Measurements from ENCODE around the gene SAMD1. TPM values are rescaled to one million over a fixed set of nuclear protein-coding genes. Genes with fewer than 3 reads are reported as not detected.

Gene SAMD1
- total and polyA plus RNA-seq, 2 donors from 2014 or later, result 23.3 to 28.3 TPM

- no peak for FAIRE-seq
- peak overlapping the region; percentile 92 to 94 for H3K27ac ChIP-seq (ENCODE audit: low read depth in 2 of 2, low read length in 2 of 2)
- H3K9ac ChIP-seq (ENCODE audit: low read length in 3 of 3), result peak overlapping the region; percentile 0 to 90 (median 34)
- peaks cover 0 to 9% (median 4%) of the 10 kb centered on the region in 3 donors for H3K4me1 ChIP-seq (ENCODE audit: control insufficient read depth in 2 of 3, insufficient read depth in 2 of 3, low read depth in 1 of 3, low read length in 3 of 3)
- no peaks in the 10 kb centered on the region for H3K9me3 ChIP-seq (ENCODE audit: control insufficient read depth in 2 of 3, insufficient read depth in 1 of 3, low read length in 3 of 3)
- H3K4me3 ChIP-seq (ENCODE audit: low read length in 3 of 3), result peak overlapping the region; percentile 68 to 85 (median 75)
- H3K36me3 ChIP-seq (ENCODE audit: control insufficient read depth in 2 of 3, insufficient read depth in 3 of 3, low read length in 3 of 3), result no peaks in the 10 kb centered on the region
- TF ChIP-seq CTCF (IDR thresholded peaks at IDR 0.05; ENCODE audit: borderline replicate concordance, extremely low read depth, insufficient read depth), result no peak
- H3K27me3 ChIP-seq (ENCODE audit: control insufficient read depth, insufficient read depth, low read length), result no peaks in the 10 kb centered on the region
- intact Hi-C loops (cut with DNase I), result no loop called here
- DNase-seq, result peak in 2 of 5 donors; percentile 88 to 92
Measured at GRCh38 chr19:14081797-14082674, 8.5 kb downstream of the SAMD1 start.

- peak overlapping the region; percentile 75 to 88 (median 85) for H3K4me3 ChIP-seq (ENCODE audit: low read length in 3 of 3)
- H3K9me3 ChIP-seq (ENCODE audit: control insufficient read depth in 2 of 3, insufficient read depth in 1 of 3, low read length in 3 of 3), result no peaks in the 10 kb centered on the region
- FAIRE-seq (peak; percentile 99), DNase-seq (peak; percentile 99 to 100 (median 100))
- H3K36me3 ChIP-seq (ENCODE audit: control insufficient read depth in 2 of 3, insufficient read depth in 3 of 3, low read length in 3 of 3), result no peaks in the 10 kb centered on the region
- H3K27ac ChIP-seq (ENCODE audit: low read depth in 2 of 2, low read length in 2 of 2), result peak overlapping the region; percentile 92 to 94
- peaks cover 0 to 9% (median 4%) of the 10 kb centered on the region in 3 donors for H3K4me1 ChIP-seq (ENCODE audit: control insufficient read depth in 2 of 3, insufficient read depth in 2 of 3, low read depth in 1 of 3, low read length in 3 of 3)
- TF ChIP-seq CTCF (IDR thresholded peaks at IDR 0.05; ENCODE audit: borderline replicate concordance, extremely low read depth, insufficient read depth), result no peak
- peak overlapping the region; percentile 79 to 95 (median 91) for H3K9ac ChIP-seq (ENCODE audit: low read length in 3 of 3)
- intact Hi-C loops (cut with DNase I), result no loop called here
- H3K27me3 ChIP-seq (ENCODE audit: control insufficient read depth, insufficient read depth, low read length), result no peaks in the 10 kb centered on the region
Measured at GRCh38 chr19:14080887-14081796, 9.4 kb downstream of the SAMD1 start.

- Histone ChIP-seq H3K9me3 (ENCODE audit: control insufficient read depth in 2 of 3, insufficient read depth in 1 of 3, low read length in 3 of 3) (no peaks in the 10 kb centered on the region), H3K27me3 (ENCODE audit: control insufficient read depth, insufficient read depth, low read length) (no peaks in the 10 kb centered on the region), H3K9ac (ENCODE audit: low read length in 3 of 3) (no peak overlapping the region), H3K36me3 (ENCODE audit: control insufficient read depth in 2 of 3, insufficient read depth in 3 of 3, low read length in 3 of 3) (no peaks in the 10 kb centered on the region), H3K27ac (ENCODE audit: low read depth in 2 of 2, low read length in 2 of 2) (no peak overlapping the region), H3K4me1 (ENCODE audit: control insufficient read depth in 2 of 3, insufficient read depth in 2 of 3, low read depth in 1 of 3, low read length in 3 of 3) (peaks cover 2 to 14% (median 4%) of the 10 kb centered on the region in 3 donors), H3K4me3 (ENCODE audit: low read length in 3 of 3) (no peak overlapping the region)
- FAIRE-seq (no peak), DNase-seq (no peak)
- no peak for TF ChIP-seq CTCF (IDR thresholded peaks at IDR 0.05; ENCODE audit: borderline replicate concordance, extremely low read depth, insufficient read depth)
- intact Hi-C loops (cut with DNase I), result no loop called here
Measured at GRCh38 chr19:14078411-14078810, 12.1 kb downstream of the SAMD1 start.
